GM19324 (cell line): ENCODE measurements around the gene LST1.

Experiments
- ATAC-seq: cut with Tn5 transposase; IDR thresholded peaks from one replicate; pipeline ENCODE4 v1.9.1; 2021; ENCODE audit warnings: mild to moderate bottlenecking, moderate library complexity; ENCODE audit not compliant: unreplicated experiment, low FRiP score

Gene LST1

DNA sequence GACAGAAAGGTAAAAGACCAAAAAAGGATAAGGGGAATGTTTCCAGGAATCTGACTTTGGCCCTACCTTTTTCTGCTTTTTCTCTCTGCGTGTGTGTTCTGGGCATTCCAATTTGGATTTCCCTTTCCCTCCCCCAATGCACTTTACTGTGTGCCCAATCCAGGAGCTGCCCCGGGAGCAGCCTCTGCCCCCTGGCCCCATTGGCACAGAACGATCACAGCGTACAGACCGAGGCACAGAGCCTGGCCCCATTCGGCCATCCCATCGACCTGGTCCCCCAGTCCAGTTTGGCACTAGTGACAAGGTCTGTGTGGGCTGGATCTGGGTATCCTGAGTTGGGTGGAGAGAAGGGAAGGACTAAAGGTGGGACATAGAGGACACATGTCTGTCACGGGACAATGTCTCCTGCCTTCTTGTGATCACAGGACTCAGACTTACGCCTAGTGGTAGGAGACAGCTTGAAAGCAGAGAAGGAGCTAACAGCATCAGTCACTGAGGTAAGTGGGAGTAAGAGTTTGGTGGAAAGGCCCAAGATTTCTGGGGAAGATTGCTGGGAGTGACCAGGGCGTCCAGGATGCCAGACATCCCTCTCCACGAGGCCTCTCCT is 49.0 kb downstream of the LST1 start:
- ATAC-seq = no peak

DNA sequence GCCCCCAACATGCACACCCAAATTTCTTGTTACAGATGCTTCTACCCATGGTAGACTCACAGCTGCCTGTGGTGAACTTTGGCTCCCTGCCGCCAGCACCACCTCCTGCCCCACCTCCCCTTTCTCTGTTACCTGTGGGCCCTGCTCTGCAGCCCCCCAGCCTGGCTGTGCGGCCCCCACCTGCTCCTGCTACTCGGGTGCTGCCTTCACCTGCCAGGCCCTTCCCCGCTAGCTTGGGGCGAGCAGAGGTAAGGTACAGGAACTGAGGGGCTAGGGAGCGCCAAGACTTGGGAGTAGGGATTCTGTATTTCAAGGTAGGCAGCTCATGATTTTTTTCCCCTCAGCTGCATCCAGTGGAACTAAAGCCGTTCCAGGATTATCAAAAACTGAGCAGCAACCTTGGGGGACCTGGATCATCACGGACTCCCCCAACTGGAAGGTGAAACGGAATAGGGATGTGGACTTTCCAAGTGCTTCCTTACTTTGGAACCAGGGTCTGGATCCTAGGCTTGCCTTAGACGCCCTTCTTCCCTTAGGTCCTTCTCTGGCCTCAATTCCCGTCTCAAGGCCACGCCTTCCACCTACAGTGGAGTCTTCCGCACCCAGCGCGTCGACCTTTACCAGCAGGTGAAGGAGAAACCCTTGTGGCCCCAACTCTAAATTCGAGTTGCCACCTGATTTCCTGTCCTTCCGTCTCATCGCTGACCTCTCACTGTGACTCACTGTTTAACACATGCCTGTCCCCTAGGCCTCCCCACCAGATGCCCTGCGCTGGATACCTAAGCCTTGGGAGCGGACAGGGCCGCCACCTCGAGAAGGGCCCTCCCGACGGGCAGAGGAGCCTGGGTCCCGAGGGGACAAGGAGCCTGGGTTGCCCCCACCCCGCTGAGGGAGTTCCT is 50.9 kb downstream of the LST1 start:
- ATAC-seq = no peak
